ENCODE measurements around the gene GPC5.

Gene GPC5

GRCh38 chr13:92307752-92308151 is 909.3 kb downstream of the GPC5 start:
- DNase-seq, result no peak

GRCh38 chr13:92312823-92313222 is 914.4 kb downstream of the GPC5 start:
- DNase-seq, result no peak

GRCh38 chr13:92313382-92313781 is 915.0 kb downstream of the GPC5 start:
- DNase-seq, result no peak

GRCh38 chr13:92315265-92315664 is 916.8 kb downstream of the GPC5 start:
- DNase-seq, result no peak

GRCh38 chr13:92316030-92316429 is 917.6 kb downstream of the GPC5 start:
- no peak for DNase-seq

GRCh38 chr13:92317066-92317465 is 918.6 kb downstream of the GPC5 start:
- DNase-seq, result no peak

- no peak for DNase-seq
Observed at GRCh38 chr13:92320323-92320722, 921.9 kb downstream of the GPC5 start.

GRCh38 chr13:92321174-92321573 is 922.8 kb downstream of the GPC5 start:
- DNase-seq, result no peak

GRCh38 chr13:92345627-92346026 is 947.2 kb downstream of the GPC5 start:
- no peak for DNase-seq

- DNase-seq, result no peak
Observed at GRCh38 chr13:92346046-92346445, 947.6 kb downstream of the GPC5 start.

- DNase-seq, result no peak
Observed at GRCh38 chr13:92354583-92354982, 956.2 kb downstream of the GPC5 start.

- DNase-seq, result no peak
Observed at GRCh38 chr13:92355213-92355612, 956.8 kb downstream of the GPC5 start.

- DNase-seq, result no peak
Observed at GRCh38 chr13:92362717-92363116, 964.3 kb downstream of the GPC5 start.

- no peak for DNase-seq
Observed at GRCh38 chr13:92365904-92366303, 967.5 kb downstream of the GPC5 start.

- DNase-seq, result no peak
Observed at GRCh38 chr13:92377396-92377795, 979.0 kb downstream of the GPC5 start.

GRCh38 chr13:92379371-92379770 is 981.0 kb downstream of the GPC5 start:
- DNase-seq, result no peak

- DNase-seq, result no peak
Observed at GRCh38 chr13:92384410-92384809, 986.0 kb downstream of the GPC5 start.

GRCh38 chr13:92387245-92387644 is 988.8 kb downstream of the GPC5 start:
- DNase-seq, result no peak

- no peak for DNase-seq
Observed at GRCh38 chr13:92390217-92390616, 991.8 kb downstream of the GPC5 start.

- no peak for DNase-seq
Observed at GRCh38 chr13:92403606-92404005, 1005.2 kb downstream of the GPC5 start.

GRCh38 chr13:92407858-92408257 is 1009.4 kb downstream of the GPC5 start:
- DNase-seq, result no peak

- no peak for DNase-seq
Observed at GRCh38 chr13:92412481-92412880, 1014.1 kb downstream of the GPC5 start.

- no peak for DNase-seq
Observed at GRCh38 chr13:92412996-92413395, 1014.6 kb downstream of the GPC5 start.

GRCh38 chr13:92413452-92413851 is 1015.0 kb downstream of the GPC5 start:
- no peak for DNase-seq

GRCh38 chr13:92414851-92415250 is 1016.4 kb downstream of the GPC5 start:
- DNase-seq, result no peak

- no peak for DNase-seq
Observed at GRCh38 chr13:92415781-92416180, 1017.4 kb downstream of the GPC5 start.
